ENCODE data around the gene INPP5F.
"Not testable (repeated sequence)": the region's sequence is repeated elsewhere in the genome, so short reads cannot be mapped to it uniquely, and the experiment has no call there.

DNA sequence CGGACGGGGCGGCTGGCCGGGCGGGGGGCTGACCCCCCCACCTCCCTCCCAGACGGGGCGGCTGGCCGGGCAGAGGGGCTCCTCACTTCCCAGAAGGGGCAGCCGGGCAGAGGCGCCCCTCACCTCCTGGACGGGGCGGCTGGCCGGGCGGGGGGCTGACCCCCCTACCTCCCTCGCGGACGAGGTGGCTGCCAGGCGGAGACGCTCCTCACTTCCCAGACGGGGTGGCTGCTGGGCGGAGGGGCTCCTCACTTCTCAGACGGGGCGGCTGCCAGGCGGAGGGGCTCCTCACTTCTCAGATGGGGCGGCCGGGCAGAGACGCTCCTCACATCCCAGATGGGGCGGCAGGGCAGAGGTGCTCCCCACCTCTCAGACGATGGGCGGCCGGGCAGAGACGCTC lies 69.3 kb downstream of the INPP5F start:
- not testable (repeated sequence) for TF ChIP-seq ZNF114 (CRISPR knock-in tag; IDR thresholded peaks at IDR 0.05); NANOG (IDR thresholded peaks at IDR 0.05; ENCODE audit: borderline replicate concordance); POLR2AphosphoS5 (IDR thresholded peaks at IDR 0.05; ENCODE audit: low read depth); JUNB (IDR thresholded peaks at IDR 0.05; ENCODE audit: unreplicated experiment)
- TF ChIP-seq, protein P1, sequence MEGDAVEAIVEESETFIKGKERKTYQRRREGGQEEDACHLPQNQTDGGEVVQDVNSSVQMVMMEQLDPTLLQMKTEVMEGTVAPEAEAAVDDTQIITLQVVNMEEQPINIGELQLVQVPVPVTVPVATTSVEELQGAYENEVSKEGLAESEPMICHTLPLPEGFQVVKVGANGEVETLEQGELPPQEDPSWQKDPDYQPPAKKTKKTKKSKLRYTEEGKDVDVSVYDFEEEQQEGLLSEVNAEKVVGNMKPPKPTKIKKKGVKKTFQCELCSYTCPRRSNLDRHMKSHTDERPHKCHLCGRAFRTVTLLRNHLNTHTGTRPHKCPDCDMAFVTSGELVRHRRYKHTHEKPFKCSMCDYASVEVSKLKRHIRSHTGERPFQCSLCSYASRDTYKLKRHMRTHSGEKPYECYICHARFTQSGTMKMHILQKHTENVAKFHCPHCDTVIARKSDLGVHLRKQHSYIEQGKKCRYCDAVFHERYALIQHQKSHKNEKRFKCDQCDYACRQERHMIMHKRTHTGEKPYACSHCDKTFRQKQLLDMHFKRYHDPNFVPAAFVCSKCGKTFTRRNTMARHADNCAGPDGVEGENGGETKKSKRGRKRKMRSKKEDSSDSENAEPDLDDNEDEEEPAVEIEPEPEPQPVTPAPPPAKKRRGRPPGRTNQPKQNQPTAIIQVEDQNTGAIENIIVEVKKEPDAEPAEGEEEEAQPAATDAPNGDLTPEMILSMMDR (conservative IDR thresholded peaks at IDR 0.05; ENCODE audit: low read depth in 2 of 2), result not testable (repeated sequence)
- TF ChIP-seq, protein P2, sequence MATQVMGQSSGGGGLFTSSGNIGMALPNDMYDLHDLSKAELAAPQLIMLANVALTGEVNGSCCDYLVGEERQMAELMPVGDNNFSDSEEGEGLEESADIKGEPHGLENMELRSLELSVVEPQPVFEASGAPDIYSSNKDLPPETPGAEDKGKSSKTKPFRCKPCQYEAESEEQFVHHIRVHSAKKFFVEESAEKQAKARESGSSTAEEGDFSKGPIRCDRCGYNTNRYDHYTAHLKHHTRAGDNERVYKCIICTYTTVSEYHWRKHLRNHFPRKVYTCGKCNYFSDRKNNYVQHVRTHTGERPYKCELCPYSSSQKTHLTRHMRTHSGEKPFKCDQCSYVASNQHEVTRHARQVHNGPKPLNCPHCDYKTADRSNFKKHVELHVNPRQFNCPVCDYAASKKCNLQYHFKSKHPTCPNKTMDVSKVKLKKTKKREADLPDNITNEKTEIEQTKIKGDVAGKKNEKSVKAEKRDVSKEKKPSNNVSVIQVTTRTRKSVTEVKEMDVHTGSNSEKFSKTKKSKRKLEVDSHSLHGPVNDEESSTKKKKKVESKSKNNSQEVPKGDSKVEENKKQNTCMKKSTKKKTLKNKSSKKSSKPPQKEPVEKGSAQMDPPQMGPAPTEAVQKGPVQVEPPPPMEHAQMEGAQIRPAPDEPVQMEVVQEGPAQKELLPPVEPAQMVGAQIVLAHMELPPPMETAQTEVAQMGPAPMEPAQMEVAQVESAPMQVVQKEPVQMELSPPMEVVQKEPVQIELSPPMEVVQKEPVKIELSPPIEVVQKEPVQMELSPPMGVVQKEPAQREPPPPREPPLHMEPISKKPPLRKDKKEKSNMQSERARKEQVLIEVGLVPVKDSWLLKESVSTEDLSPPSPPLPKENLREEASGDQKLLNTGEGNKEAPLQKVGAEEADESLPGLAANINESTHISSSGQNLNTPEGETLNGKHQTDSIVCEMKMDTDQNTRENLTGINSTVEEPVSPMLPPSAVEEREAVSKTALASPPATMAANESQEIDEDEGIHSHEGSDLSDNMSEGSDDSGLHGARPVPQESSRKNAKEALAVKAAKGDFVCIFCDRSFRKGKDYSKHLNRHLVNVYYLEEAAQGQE (IDR thresholded peaks at IDR 0.05; ENCODE audit: unreplicated experiment), result not testable (repeated sequence)
